Measurements from ENCODE around the gene BHLHE40.

BHLHE40 gene

DNA sequence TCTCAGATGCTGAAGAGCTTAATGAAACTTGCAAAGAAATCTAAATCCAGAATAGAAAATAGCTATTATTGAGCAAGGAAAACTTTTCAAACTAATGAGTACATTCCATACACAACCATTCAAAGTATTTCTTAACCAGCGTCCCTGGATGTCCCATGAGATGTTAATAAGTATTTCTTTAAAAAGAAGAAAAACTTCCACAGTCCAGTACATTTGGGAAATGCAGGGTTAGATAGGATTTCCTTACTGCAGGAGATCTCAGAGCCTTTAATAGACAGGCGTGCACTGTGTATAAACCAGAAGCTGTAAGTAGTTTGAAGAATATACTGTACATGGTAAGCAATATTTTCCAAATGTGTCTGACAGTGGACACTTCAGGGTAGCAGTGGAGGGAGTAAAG is 29.6 kb upstream of the BHLHE40 start:
- TF ChIP-seq, protein P1, sequence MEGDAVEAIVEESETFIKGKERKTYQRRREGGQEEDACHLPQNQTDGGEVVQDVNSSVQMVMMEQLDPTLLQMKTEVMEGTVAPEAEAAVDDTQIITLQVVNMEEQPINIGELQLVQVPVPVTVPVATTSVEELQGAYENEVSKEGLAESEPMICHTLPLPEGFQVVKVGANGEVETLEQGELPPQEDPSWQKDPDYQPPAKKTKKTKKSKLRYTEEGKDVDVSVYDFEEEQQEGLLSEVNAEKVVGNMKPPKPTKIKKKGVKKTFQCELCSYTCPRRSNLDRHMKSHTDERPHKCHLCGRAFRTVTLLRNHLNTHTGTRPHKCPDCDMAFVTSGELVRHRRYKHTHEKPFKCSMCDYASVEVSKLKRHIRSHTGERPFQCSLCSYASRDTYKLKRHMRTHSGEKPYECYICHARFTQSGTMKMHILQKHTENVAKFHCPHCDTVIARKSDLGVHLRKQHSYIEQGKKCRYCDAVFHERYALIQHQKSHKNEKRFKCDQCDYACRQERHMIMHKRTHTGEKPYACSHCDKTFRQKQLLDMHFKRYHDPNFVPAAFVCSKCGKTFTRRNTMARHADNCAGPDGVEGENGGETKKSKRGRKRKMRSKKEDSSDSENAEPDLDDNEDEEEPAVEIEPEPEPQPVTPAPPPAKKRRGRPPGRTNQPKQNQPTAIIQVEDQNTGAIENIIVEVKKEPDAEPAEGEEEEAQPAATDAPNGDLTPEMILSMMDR (IDR thresholded peaks at IDR 0.05; ENCODE audit: insufficient read depth, missing control alignments) = no peak
- DNase-seq (ENCODE audit: insufficient read length, low spot score) (no peak), FAIRE-seq (no peak)

DNA sequence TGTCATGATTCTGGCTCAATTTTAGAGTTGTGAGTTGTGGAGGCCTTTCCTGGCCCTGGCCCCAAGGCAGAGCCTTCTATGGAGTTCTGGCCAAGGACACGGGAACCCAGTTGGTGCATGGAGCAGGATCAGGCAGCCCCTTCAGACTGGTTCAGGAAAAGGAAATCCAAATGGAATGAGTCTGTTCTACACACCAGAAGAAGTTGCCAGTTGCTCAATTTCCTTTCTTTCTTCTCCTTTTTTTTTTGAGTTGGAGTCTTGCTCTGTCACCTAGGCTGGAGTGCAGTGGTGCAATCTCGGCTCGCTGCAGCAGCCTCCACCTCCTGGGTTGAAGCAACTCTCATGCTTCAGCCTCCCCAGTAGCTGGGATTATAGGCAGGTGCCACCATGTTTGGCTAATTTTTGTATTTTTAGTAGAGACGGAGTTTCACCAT is 28.9 kb upstream of the BHLHE40 start:
- DNase-seq (ENCODE audit: insufficient read length, low spot score) (no peak), FAIRE-seq (no peak)
- TF ChIP-seq, protein P1 (IDR thresholded peaks at IDR 0.05; ENCODE audit: insufficient read depth, missing control alignments) = no peak

DNA sequence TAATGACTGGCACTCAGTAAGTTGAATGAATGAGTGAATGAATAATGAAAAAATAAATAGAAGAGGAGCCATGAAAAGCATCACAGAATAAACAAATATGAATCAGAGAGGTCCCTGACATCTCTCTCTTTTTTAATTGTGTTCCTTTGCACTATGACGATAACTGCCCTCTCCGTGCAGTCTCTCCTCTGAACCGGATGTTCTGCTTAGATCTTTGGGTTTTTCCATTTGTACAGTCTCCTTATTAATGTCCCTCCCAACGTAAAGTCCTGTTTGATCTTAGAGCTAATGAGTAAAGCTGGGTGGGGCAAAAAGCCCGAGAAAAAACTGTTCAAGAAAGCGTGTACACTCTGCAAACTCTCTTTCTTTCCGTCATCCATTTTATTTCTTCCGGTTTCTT is 28.3 kb upstream of the BHLHE40 start:
- TF ChIP-seq, protein P1 (IDR thresholded peaks at IDR 0.05; ENCODE audit: insufficient read depth, missing control alignments) = no peak
- no peak for DNase-seq (ENCODE audit: insufficient read length, low spot score)
- no peak for FAIRE-seq

DNA sequence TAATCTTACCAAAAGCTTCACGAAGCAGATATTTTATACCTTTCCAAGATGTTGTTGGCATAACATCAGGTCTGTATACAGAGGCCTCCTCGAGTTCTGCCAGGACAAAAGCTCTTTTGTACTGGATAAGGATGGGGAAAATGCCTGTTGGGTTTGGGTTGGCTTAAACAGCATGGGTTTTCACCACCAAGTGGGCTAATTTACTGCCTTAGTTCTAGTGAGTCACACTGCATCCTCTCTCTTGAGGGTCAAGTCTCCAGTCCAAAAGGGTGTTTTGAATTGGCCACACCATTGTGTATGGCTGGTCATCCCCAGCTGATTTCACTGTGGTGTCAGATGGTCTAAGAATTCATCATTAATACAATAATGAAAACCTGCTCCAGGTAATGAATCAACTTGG is 26.1 kb upstream of the BHLHE40 start:
- DNase-seq (ENCODE audit: insufficient read length, low spot score) (no peak), FAIRE-seq (no peak)
- TF ChIP-seq, protein P1 (IDR thresholded peaks at IDR 0.05; ENCODE audit: insufficient read depth, missing control alignments) = no peak

DNA sequence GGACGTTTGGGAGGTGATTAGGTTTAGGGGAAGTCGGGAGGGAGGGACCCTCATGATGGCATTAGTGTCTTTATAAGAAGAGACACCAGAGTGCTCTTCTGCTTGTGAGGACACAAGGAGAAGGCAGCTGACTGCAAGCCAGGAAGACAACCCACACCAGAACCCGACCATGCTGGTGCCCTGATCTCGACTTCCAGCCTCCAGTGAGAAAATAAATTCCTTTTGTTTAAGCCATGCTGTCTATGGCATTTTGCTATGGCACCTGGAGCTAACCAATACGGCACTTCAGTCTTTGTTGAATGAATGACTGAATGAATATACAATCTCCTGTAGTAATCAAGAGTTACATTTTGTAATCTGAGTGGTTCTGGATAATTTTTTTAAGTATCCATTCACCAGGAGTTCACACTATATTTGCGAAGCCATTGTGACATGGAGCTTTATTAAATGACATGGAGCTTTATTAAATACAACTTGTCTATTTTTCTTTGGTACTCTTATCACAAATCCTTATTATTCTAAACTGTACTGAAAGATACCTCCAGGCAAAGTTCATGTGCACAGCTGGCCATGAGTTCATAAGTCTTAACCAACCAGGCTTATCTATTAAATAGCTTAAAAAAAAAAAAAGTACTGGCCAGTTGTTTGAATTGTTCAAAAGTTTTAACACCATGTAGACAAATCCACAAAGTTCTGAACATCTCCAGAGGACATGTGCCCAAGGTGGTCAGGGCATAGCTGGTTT is 24.8 kb upstream of the BHLHE40 start:
- FAIRE-seq (no peak), DNase-seq (ENCODE audit: insufficient read length, low spot score) (no peak)
- TF ChIP-seq, protein P1 (IDR thresholded peaks at IDR 0.05; ENCODE audit: insufficient read depth, missing control alignments) = no peak

DNA sequence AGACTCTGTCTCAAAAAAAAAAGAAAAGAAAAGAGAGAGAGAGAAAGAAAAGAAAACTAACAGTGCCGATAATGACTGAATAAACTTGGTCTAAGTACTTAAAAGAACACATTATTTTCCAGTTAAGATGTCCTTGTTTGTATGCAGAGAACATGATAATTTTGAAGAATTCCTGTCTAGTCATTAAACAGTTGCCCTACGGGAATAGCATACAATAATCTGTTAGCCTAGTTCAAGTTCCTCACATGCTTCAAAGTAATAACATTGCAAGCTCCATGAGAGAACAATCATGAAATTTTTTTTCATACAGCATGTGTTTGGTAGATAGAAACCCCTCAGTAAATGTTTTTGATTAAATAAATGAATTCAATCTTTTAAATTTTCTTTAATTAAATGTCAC is 23.1 kb upstream of the BHLHE40 start:
- TF ChIP-seq, protein P1 (IDR thresholded peaks at IDR 0.05; ENCODE audit: insufficient read depth, missing control alignments) = no peak
- FAIRE-seq (no peak), DNase-seq (ENCODE audit: insufficient read length, low spot score) (no peak)

DNA sequence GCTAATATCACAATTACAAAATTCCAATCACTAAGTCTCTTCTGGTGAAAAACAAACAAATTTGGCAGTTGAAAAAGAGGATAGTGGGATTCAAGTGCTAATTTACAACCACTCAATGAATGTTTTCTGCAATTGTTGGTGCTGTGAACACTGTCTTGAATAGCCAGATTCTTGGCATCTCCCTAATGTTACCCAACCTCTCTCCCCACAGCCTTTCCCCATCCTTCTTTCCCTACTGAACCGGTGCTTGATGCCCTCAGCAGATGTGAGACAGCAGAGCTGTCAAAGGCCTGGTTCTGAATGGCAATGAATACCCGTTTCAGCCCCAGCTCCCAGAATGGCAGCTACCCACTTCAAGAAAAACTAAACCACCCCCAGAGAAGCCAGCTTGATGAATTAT is 22.5 kb upstream of the BHLHE40 start:
- DNase-seq (ENCODE audit: insufficient read length, low spot score) (no peak), FAIRE-seq (no peak)
- TF ChIP-seq, protein P1 (IDR thresholded peaks at IDR 0.05; ENCODE audit: insufficient read depth, missing control alignments) = no peak
